H1 (cell line): ENCODE results near the gene UBE2E3. TPM values are rescaled to one million over a fixed set of nuclear protein-coding genes. Genes with fewer than 3 reads are reported as not detected.

Experiments used
- CTCF ChIA-PET: fragments of 300-600 bp; sonication (Branson Sonifier 250); formaldehyde crosslinking; loops from one replicate; lab custom pipeline; 2021; ENCODE audit not compliant: partially characterized antibody; lab: Charles Lee
- POLR2A ChIA-PET: fragments of 300-600 bp; sonication (Branson Sonifier 250); formaldehyde crosslinking; loops from one replicate; lab custom pipeline; 2021; ENCODE audit warnings: inconsistent platforms; ENCODE audit not compliant: partially characterized antibody; lab: Charles Lee
- DNase-seq, 2 experiments: peaks; one replicate each; pipeline versions ENCODE4 v3.0.0 to v3.0.0-alpha.2; 2010 to 2022; ENCODE audit warnings: low spot score in 2 of 2, low read depth in 1 of 2, mixed read lengths in 1 of 2
- FAIRE-seq: peaks from 2 replicates; lab custom pipeline; 2011; peaks lifted over from hg19 to GRCh38; lab: Jason Lieb, UNC
- H2AFZ ChIP-seq: 2 replicates; pipeline ENCODE4 v1.8.1; 2012; ENCODE audit warnings: low read length, inconsistent platforms
- H2AK5ac ChIP-seq: 2 replicates; pipeline ENCODE4 v1.6.1; 2013; ENCODE audit warnings: low read depth, low read length
- H2BK120ac ChIP-seq: replicated peaks from 2 replicates; pipeline ENCODE3; 2013; ENCODE audit warnings: low read depth, low read length, inconsistent platforms
- H2BK12ac ChIP-seq: 2 replicates; pipeline ENCODE4 v1.6.1; 2013; ENCODE audit warnings: low read depth, low read length
- H2BK15ac ChIP-seq: 2 replicates; pipeline ENCODE4 v1.6.1; 2013; ENCODE audit warnings: low read length
- H2BK20ac ChIP-seq: 2 replicates; pipeline ENCODE4 v1.6.1; 2013; ENCODE audit warnings: low read length
- H2BK5ac ChIP-seq: 2 replicates; pipeline ENCODE4 v1.6.1; 2013; ENCODE audit warnings: low read depth, low read length
- H3K14ac ChIP-seq: 2 replicates; pipeline ENCODE4 v1.6.1; 2013; ENCODE audit warnings: inconsistent platforms; ENCODE audit not compliant: insufficient read length
- H3K18ac ChIP-seq: 2 replicates; pipeline ENCODE4 v1.6.1; 2013; ENCODE audit warnings: low read length; ENCODE audit errors: extremely low read depth
- H3K23ac ChIP-seq: 2 replicates; pipeline ENCODE4 v1.6.1; 2013; ENCODE audit warnings: inconsistent platforms; ENCODE audit not compliant: insufficient read length
- H3K23me2 ChIP-seq: 2 replicates; pipeline ENCODE4 v1.6.1; 2013; ENCODE audit warnings: low read depth, low read length
- H3K27ac ChIP-seq: 2 replicates; pipeline ENCODE4 v1.6.1; 2011; ENCODE audit warnings: low read depth, low read length, inconsistent platforms
- H3K27me3 ChIP-seq, 4 experiments: replicated peaks in 1 of 4; 1 replicate in 1 of 4; 2 replicates in 3 of 4; pipeline versions ENCODE4 v1.6.1 to v1.8.1; 2011 to 2013; ENCODE audit warnings: low read length in 3 of 4, mild to moderate bottlenecking in 3 of 4, inconsistent platforms in 2 of 4, mixed read lengths in 2 of 4, moderate library complexity in 1 of 4; ENCODE audit not compliant: control insufficient read depth in 3 of 4, insufficient read depth in 3 of 4; ENCODE audit errors: extremely low read depth in 1 of 4
- H3K36me3 ChIP-seq, 4 experiments: 2 replicates each; pipeline versions ENCODE4 v1.6.1 to v1.8.1; 2011 to 2013; ENCODE audit warnings: mild to moderate bottlenecking in 4 of 4, low read length in 3 of 4, moderate library complexity in 2 of 4, control low read depth in 1 of 4, inconsistent platforms in 1 of 4; ENCODE audit not compliant: insufficient read depth in 4 of 4, control insufficient read depth in 2 of 4
- H3K4ac ChIP-seq: replicated peaks from 2 replicates; pipeline ENCODE3; 2013; ENCODE audit warnings: low read length, low read depth, mixed read lengths, inconsistent platforms; ENCODE audit not compliant: insufficient read length
- H3K4me1 ChIP-seq, 4 experiments: replicated peaks in 1 of 4; 1 replicate in 1 of 4; 2 replicates in 3 of 4; pipeline versions ENCODE4 v1.6.1 to v1.8.1; 2011 to 2013; ENCODE audit warnings: low read length in 3 of 4, inconsistent platforms in 2 of 4, mixed read lengths in 1 of 4; ENCODE audit not compliant: insufficient read depth in 4 of 4, control insufficient read depth in 3 of 4
- H3K4me2 ChIP-seq, 2 experiments: 2 replicates each; pipeline versions ENCODE4 v1.6.1 to v1.8.1; 2011 to 2013; ENCODE audit warnings: low read depth in 2 of 2, low read length in 2 of 2, control low read depth in 1 of 2, inconsistent platforms in 1 of 2, mild to moderate bottlenecking in 1 of 2; ENCODE audit not compliant: insufficient read depth in 1 of 2
- H3K4me3 ChIP-seq, 4 experiments: fragments of 200-600, 300-600 bp in 1 of 4; sonication (generic), shearing (Covaris generic), sonication (Bioruptor Twin) in 1 of 4; 2 replicates each; pipeline versions ENCODE4 v1.5.1 to v1.8.1; 2011 to 2016; ENCODE audit warnings: low read length in 4 of 4, low read depth in 3 of 4, control low read depth in 2 of 4, inconsistent platforms in 2 of 4, mild to moderate bottlenecking in 2 of 4, mixed read lengths in 1 of 4, moderate library complexity in 1 of 4; ENCODE audit not compliant: insufficient read depth in 2 of 4; ENCODE audit errors: extremely low read depth in 1 of 4
- H3K56ac ChIP-seq: replicated peaks from 2 replicates; pipeline ENCODE3; 2013; ENCODE audit warnings: low read depth, mild to moderate bottlenecking, mixed read lengths, low read length, inconsistent platforms; ENCODE audit not compliant: insufficient read length
- H3K79me1 ChIP-seq: 2 replicates; pipeline ENCODE4 v1.6.1; 2013; ENCODE audit warnings: low read depth, low read length, control low read depth
- H3K79me2 ChIP-seq, 2 experiments: 2 replicates each; pipeline versions ENCODE4 v1.6.1 to v1.8.1; 2012 to 2013; ENCODE audit warnings: low read length in 2 of 2, mild to moderate bottlenecking in 2 of 2, inconsistent platforms in 1 of 2; ENCODE audit not compliant: insufficient read depth in 2 of 2, control insufficient read depth in 1 of 2
- H3K9ac ChIP-seq, 4 experiments: replicated peaks in 1 of 4; 1 replicate in 1 of 4; 2 replicates in 3 of 4; pipeline versions ENCODE4 v1.6.1 to v1.8.1; 2011 to 2013; ENCODE audit warnings: low read depth in 3 of 4, low read length in 3 of 4, control low read depth in 2 of 4, mild to moderate bottlenecking in 2 of 4, moderate library complexity in 2 of 4, inconsistent platforms in 1 of 4; ENCODE audit errors: extremely low read depth in 1 of 4
- H3K9me3 ChIP-seq, 2 experiments: 2 replicates each; pipeline versions ENCODE4 v1.6.1 to v1.8.1; 2012 to 2013; ENCODE audit warnings: mild to moderate bottlenecking in 2 of 2, moderate library complexity in 2 of 2, control low read depth in 1 of 2, inconsistent platforms in 1 of 2, low read depth in 1 of 2, low read length in 1 of 2, mixed read lengths in 1 of 2; ENCODE audit not compliant: insufficient read depth in 2 of 2
- H4K20me1 ChIP-seq, 2 experiments: replicated peaks in 1 of 2; 2 replicates each; pipeline versions ENCODE3 to v1.8.1; 2011 to 2013; ENCODE audit warnings: inconsistent platforms in 2 of 2, low read length in 2 of 2, mild to moderate bottlenecking in 1 of 2; ENCODE audit not compliant: insufficient read depth in 2 of 2, control insufficient read depth in 1 of 2
- H4K5ac ChIP-seq: 2 replicates; pipeline ENCODE4 v1.6.1; 2013; ENCODE audit warnings: low read length, low read depth, mixed read lengths, inconsistent platforms; ENCODE audit not compliant: insufficient read length
- H4K8ac ChIP-seq: 2 replicates; pipeline ENCODE4 v1.8.0; 2013; ENCODE audit warnings: mild to moderate bottlenecking, moderate library complexity, low read length, inconsistent platforms; ENCODE audit not compliant: insufficient read depth; ENCODE audit errors: extremely low read depth
- H4K91ac ChIP-seq: replicated peaks from 2 replicates; pipeline ENCODE3; 2013; ENCODE audit warnings: low read length, mixed read lengths, inconsistent platforms; ENCODE audit not compliant: insufficient read length
- BCL11A ChIP-seq, 2 experiments: IDR thresholded peaks; one replicate each; pipeline ENCODE4 v1.6.1; 2011; ENCODE audit warnings: low read depth in 2 of 2, low read length in 2 of 2, mild to moderate bottlenecking in 2 of 2
- GABPA ChIP-seq: IDR thresholded peaks from 2 replicates; pipeline ENCODE4 v1.6.1; 2011; ENCODE audit warnings: mild to moderate bottlenecking, low read length, moderate library complexity, borderline replicate concordance; ENCODE audit not compliant: insufficient read depth
- KDM1A ChIP-seq: fragments of 200-600, 300-600 bp; sonication (generic); IDR thresholded peaks from 2 replicates; pipeline ENCODE4 v1.7.1; 2016; ENCODE audit warnings: mild to moderate bottlenecking, low read length, borderline replicate concordance
- KDM4A ChIP-seq: IDR thresholded peaks from one replicate; pipeline ENCODE4 v1.7.1; 2012; ENCODE audit warnings: low read depth, mild to moderate bottlenecking, moderate library complexity, low read length, inconsistent platforms; ENCODE audit not compliant: severe bottlenecking
- POLR2AphosphoS5 ChIP-seq: IDR thresholded peaks from 2 replicates; pipeline ENCODE4 v1.6.1; 2011; ENCODE audit warnings: low read depth, low read length
- RAD21 ChIP-seq, 2 experiments: IDR thresholded peaks in 1 of 2; conservative IDR thresholded peaks in 1 of 2; 2 replicates each; pipeline ENCODE4 v1.6.1; 2011; ENCODE audit warnings: low read depth in 2 of 2, low read length in 2 of 2, improper control_type of control experiment in 1 of 2, inconsistent platforms in 1 of 2, mild to moderate bottlenecking in 1 of 2, moderate library complexity in 1 of 2
- SP4 ChIP-seq: IDR thresholded peaks from 2 replicates; pipeline ENCODE4 v1.6.1; 2012; ENCODE audit warnings: low read length, inconsistent platforms
- ZNF274 ChIP-seq: IDR thresholded peaks from 2 replicates; pipeline ENCODE4 v1.7.0; 2012; ENCODE audit warnings: low read length, borderline replicate concordance; ENCODE audit errors: extremely low read depth
- WGBS, 2 experiments: shearing (Covaris generic) in 1 of 2; methylation state at CpG; one replicate each; pipeline versions ENCODE4 v1.1.6 to v1.1.7; 2013 to 2015; ENCODE audit warnings: low lambda C conversion rate in 2 of 2, mixed read lengths in 2 of 2, inconsistent platforms in 1 of 2, low coverage in 1 of 2, missing lambda C conversion rate in 1 of 2; ENCODE audit not compliant: insufficient replicate concordance in 2 of 2, insufficient coverage in 1 of 2, insufficient read length in 1 of 2; ENCODE audit errors: extremely low coverage in 1 of 2, missing lambda C conversion rate in 1 of 2; 5-methylcytosine and 5-hydroxymethylcytosine counted together
- polyA plus RNA-seq, 7 experiments: library from polyadenylated mRNA; depleted of rRNA in 3 of 7; stranded (reverse) in 5 of 7; unstranded in 2 of 7; fragments of >200 nt in 5 of 7; fragments of 200-250 nt in 2 of 7; gene quantifications; 1 replicate in 5 of 7; 2 replicates in 1 of 7; 4 replicates in 1 of 7; pipeline versions ENCODE4 v1.2.1 to v1.2.3, GENCODE V29; 2011 to 2013; ENCODE audit warnings: missing spikeins in 2 of 7, mixed read lengths in 2 of 7
- total RNA-seq: library from RNA; stranded (reverse); fragmentation: NEBNext Ultra II Directional; extraction: Animal tissue kit (Norgen Biotek cat#: 25700); gene quantifications from 2 replicates; pipeline ENCODE4 v1.2.1, GENCODE V29; 2021
- TF ChIP-seq, protein P1 (sequence below): IDR thresholded peaks from 2 replicates; pipeline ENCODE4 v1.6.1; 2011; ENCODE audit warnings: low read length, improper control_type of control experiment
- TF ChIP-seq, protein P2 (sequence below): IDR thresholded peaks from 2 replicates; pipeline ENCODE4 v1.6.1; 2011; ENCODE audit warnings: low read depth, mild to moderate bottlenecking, low read length; ENCODE audit not compliant: insufficient read depth

UBE2E3 gene
- total and polyA plus RNA-seq, 2 of the 8 experiments (the other 6 are each of a cell fraction or from before 2014, with no cell fraction given), result 106 to 132 TPM

- Histone ChIP-seq H2BK120ac (no peak overlapping the region), H2BK15ac (no peak overlapping the region), H4K5ac (no peak overlapping the region), H2BK20ac (no peak overlapping the region), H3K9ac (no peak overlapping the region), H3K4me3 (no peak overlapping the region), H3K79me1 (peaks cover under 1% of the 10 kb centered on the region), H3K18ac (no peak overlapping the region), H2AFZ (no peak overlapping the region), H2BK5ac (no peak overlapping the region), H3K56ac (no peak overlapping the region), H3K27ac (no peak overlapping the region), H3K23ac (no peak overlapping the region), H3K4ac (no peak overlapping the region), H3K79me2 (peaks cover 0 to 63% of the 10 kb centered on the region in 2 experiments; a peak in 2 of 4 replicates), H2BK12ac (no peak overlapping the region), H4K20me1 (peaks cover 0 to 2% of the 10 kb centered on the region in 2 experiments), H3K4me1 (no peaks in the 10 kb centered on the region), H3K23me2 (no peaks in the 10 kb centered on the region), H3K27me3 (no peaks in the 10 kb centered on the region), H4K8ac (no peak overlapping the region), H4K91ac (no peak overlapping the region), H3K14ac (no peak overlapping the region), H2AK5ac (no peak overlapping the region), H3K4me2 (no peak overlapping the region), H3K9me3 (no peaks in the 10 kb centered on the region), H3K36me3 (no peaks in the 10 kb centered on the region)
- POLR2A ChIA-PET, result no interaction called here
- FAIRE-seq (no peak), DNase-seq (no peak)
- 94% methylated on average over 4 of the region's 4 CpGs; no CpG with 5 or more reads in 1 of the 2 experiments for WGBS, 2 experiments
- CTCF ChIA-PET, result interaction anchor here (0.8 to 1.0 kb wide), 2 partner anchors 9 to 13 kb away, joined by 3 read pairs; no protein-coding TSS in a partner anchor
- TF ChIP-seq ZNF274 (no peak), SP4 (no peak), GABPA (no peak), POLR2AphosphoS5 (no peak), KDM1A (no peak), BCL11A (IDR thresholded peaks at IDR 0.05; ENCODE audit: low read depth in 2 of 2, low read length in 2 of 2) (no peak), RAD21 (IDR thresholded peaks at IDR 0.05 in 1 of 2, conservative IDR thresholded peaks at IDR 0.05 in 1 of 2; ENCODE audit: low read depth in 2 of 2, low read length in 2 of 2) (no peak), KDM4A (no peak)
- TF ChIP-seq, protein P1, sequence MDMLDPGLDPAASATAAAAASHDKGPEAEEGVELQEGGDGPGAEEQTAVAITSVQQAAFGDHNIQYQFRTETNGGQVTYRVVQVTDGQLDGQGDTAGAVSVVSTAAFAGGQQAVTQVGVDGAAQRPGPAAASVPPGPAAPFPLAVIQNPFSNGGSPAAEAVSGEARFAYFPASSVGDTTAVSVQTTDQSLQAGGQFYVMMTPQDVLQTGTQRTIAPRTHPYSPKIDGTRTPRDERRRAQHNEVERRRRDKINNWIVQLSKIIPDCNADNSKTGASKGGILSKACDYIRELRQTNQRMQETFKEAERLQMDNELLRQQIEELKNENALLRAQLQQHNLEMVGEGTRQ, result no peak
- TF ChIP-seq, protein P2, sequence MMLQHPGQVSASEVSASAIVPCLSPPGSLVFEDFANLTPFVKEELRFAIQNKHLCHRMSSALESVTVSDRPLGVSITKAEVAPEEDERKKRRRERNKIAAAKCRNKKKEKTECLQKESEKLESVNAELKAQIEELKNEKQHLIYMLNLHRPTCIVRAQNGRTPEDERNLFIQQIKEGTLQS, result no peak
These were observed 56.6 kb downstream of the UBE2E3 start for GRCh38 chr2:181036848-181037603.
